AG09319 (cell line): ENCODE data around the gene COBL.
"Not testable (repeated sequence)": the region's sequence is repeated elsewhere in the genome, so short reads cannot be mapped to it uniquely, and the experiment has no call there.

ENCODE experiments used
- DNase-seq: peaks from one replicate; pipeline ENCODE4 v3.0.0-alpha.2; 2010; ENCODE audit warnings: low read depth; ENCODE audit errors: extremely low read depth
- CTCF ChIP-seq: IDR thresholded peaks from 2 replicates; pipeline ENCODE4 v1.5.1; 2011; ENCODE audit warnings: low read depth, mild to moderate bottlenecking, inconsistent platforms, low read length, moderate library complexity

Gene COBL

GRCh38 chr7:51213618-51214017, 103.0 kb downstream of the COBL start:
- no peak for TF ChIP-seq CTCF
- DNase-seq, result no peak

DNA sequence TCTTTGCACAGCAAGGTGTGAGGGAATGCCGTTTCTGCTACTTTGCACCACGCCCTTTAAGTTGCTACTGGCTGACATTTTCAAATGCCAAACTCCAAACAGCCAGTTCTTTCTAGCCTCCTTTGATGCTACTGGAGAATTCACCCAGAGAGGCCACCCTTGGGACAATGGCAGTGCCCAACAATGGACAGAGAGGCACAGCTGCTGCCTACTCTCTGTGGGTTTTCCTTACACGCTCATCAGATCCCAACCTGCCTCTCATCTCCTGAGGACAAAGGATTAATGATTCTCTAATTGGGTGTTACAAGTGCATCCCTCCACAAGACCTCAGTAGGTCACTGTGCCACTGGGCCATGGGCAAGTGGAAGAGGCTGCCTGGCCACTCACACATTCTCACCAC, 105.8 kb downstream of the COBL start:
- TF ChIP-seq CTCF, result no peak
- no peak for DNase-seq

GRCh38 chr7:51209426-51209825, 107.2 kb downstream of the COBL start:
- no peak for TF ChIP-seq CTCF
- no peak for DNase-seq

DNA sequence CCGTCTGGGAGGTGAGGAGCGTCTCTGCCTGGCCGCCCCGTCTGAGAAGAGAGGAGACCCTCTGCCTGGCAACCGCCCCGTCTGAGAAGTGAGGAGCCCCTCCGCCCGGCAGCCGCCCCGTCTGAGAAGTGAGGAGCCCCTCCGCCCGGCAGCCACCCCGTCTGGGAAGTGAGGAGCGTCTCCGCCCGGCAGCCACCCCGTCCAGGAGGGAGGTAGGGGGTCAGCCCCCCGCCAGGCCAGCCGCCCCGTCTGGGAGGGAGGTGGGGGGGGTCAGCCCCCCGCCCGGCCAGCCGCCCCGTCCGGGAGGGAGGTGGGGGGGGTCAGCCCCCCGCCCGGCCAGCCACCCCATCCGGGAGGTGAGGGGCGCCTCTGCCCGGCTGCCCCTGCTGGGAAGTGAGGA, 108.5 kb downstream of the COBL start:
- DNase-seq, result not testable (repeated sequence)

GRCh38 chr7:51198654-51199053, 118.0 kb downstream of the COBL start:
- no peak for TF ChIP-seq CTCF
- DNase-seq, result no peak

- DNase-seq, result no peak
- no peak for TF ChIP-seq CTCF
Measured at GRCh38 chr7:51190969-51191368, 125.6 kb downstream of the COBL start.

- TF ChIP-seq CTCF, result no peak
- DNase-seq, result no peak
Measured at GRCh38 chr7:51189777-51190176, 126.8 kb downstream of the COBL start.

DNA sequence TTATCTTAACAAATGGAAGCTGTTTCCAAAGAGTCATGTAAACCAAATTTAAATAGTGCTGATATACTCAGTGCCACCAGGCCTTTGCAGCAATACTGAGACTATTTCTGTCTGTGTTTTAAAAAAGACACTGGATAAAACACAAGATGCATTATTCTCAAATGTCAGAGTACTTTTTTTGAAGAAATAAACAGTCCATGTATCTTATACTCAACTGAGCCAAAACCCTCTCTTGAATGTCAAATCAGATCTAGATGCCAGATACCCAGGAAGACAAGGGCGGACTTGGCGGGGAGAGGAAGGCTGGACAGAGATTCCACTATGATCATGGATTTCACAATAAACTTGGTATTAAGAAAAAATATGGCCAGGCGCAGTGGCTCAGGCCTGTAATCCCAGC, 127.6 kb downstream of the COBL start:
- DNase-seq, result no peak
- TF ChIP-seq CTCF, result no peak
